IMR-90 (cell line): ENCODE data around the gene LUZP2. TPM values are rescaled to one million over a fixed set of nuclear protein-coding genes. Genes with fewer than 3 reads are reported as not detected.

Experiments
- ATAC-seq: fragments of 200-7000 bp; cut with Tn5 transposase; 2 replicates; pipeline ENCODE4 v1.9.1; 2020; ENCODE audit warnings: low read depth, mild to moderate bottlenecking, moderate library complexity
- Bru-seq: library from RNA; stranded (reverse); fragments of 400-500 nt; gene quantifications from one replicate; lab custom pipeline; 2021; lab: Mats Ljungman, UMichigan
- BruChase-seq, 2 experiments: library from RNA; stranded (reverse); fragments of 400-500 nt; gene quantifications; one replicate each; lab custom pipeline; 2021; lab: Mats Ljungman, UMichigan
- BruUV-seq: library from RNA; stranded (reverse); fragments of 400-500 nt; replicated peaks from 2 replicates; lab custom pipeline; 2021; lab: Mats Ljungman, UMichigan
- CTCF ChIA-PET: fragments of 300-600 bp; formaldehyde crosslinking; extraction: SDS; loops from one replicate; lab custom pipeline; 2021; ENCODE audit warnings: antibody characterized with exemption; lab: Yijun Ruan, JAX
- POLR2A ChIA-PET: fragments of 300-600 bp; sonication (Branson Sonifier 250); formaldehyde crosslinking; loops from one replicate; lab custom pipeline; 2022; ENCODE audit warnings: antibody characterized with exemption; ENCODE audit not compliant: unreplicated experiment; lab: Charles Lee
- DNase-seq: peaks from one replicate; pipeline ENCODE4 v3.0.0; 2013
- H2AFZ ChIP-seq: replicated peaks from 2 replicates; pipeline ENCODE3; 2013; ENCODE audit warnings: low read length, mild to moderate bottlenecking; ENCODE audit not compliant: poor library complexity
- H2AK5ac ChIP-seq: 2 replicates; pipeline ENCODE4 v1.6.1; 2013; ENCODE audit warnings: low read depth, low read length, inconsistent platforms
- H2AK9ac ChIP-seq: replicated peaks from 2 replicates; pipeline ENCODE3; 2013; ENCODE audit warnings: mild to moderate bottlenecking, low read depth, low read length, moderate library complexity; ENCODE audit not compliant: poor library complexity
- H2BK120ac ChIP-seq: 2 replicates; pipeline ENCODE4 v1.6.1; 2013; ENCODE audit warnings: low read depth, low read length, inconsistent platforms
- H2BK15ac ChIP-seq: 3 replicates; pipeline ENCODE4 v1.6.1; 2013; ENCODE audit warnings: low read depth, low read length, inconsistent platforms
- H2BK20ac ChIP-seq: 2 replicates; pipeline ENCODE4 v1.6.1; 2013; ENCODE audit warnings: low read depth, mild to moderate bottlenecking, inconsistent platforms, low read length, moderate library complexity
- H2BK5ac ChIP-seq: 2 replicates; pipeline ENCODE4 v1.6.1; 2013; ENCODE audit warnings: mild to moderate bottlenecking, low read depth, low read length, inconsistent platforms; ENCODE audit not compliant: poor library complexity, severe bottlenecking
- H3K14ac ChIP-seq: replicated peaks from 2 replicates; pipeline ENCODE4 v1.6.1; 2013; ENCODE audit warnings: low read depth, low read length, inconsistent platforms
- H3K18ac ChIP-seq: 2 replicates; pipeline ENCODE4 v1.6.1; 2013; ENCODE audit warnings: low read depth, low read length, control low read depth
- H3K23ac ChIP-seq: 2 replicates; pipeline ENCODE4 v1.6.1; 2013; ENCODE audit warnings: low read depth, low read length, inconsistent platforms
- H3K27ac ChIP-seq: 2 replicates; pipeline ENCODE4 v1.5.1; 2013; ENCODE audit warnings: mild to moderate bottlenecking, control low read depth, low read length; ENCODE audit not compliant: insufficient read depth
- H3K27me3 ChIP-seq: 2 replicates; pipeline ENCODE4 v1.6.1; 2013; ENCODE audit warnings: low read length; ENCODE audit not compliant: control insufficient read depth, insufficient read depth
- H3K36me3 ChIP-seq: 2 replicates; pipeline ENCODE4 v1.6.1; 2013; ENCODE audit warnings: low read length, mixed read lengths; ENCODE audit not compliant: control insufficient read depth, insufficient read depth
- H3K4ac ChIP-seq: 2 replicates; pipeline ENCODE4 v1.6.1; 2013; ENCODE audit warnings: low read depth, low read length, inconsistent platforms
- H3K4me1 ChIP-seq: 2 replicates; pipeline ENCODE4 v1.6.1; 2013; ENCODE audit warnings: low read length, mixed read lengths; ENCODE audit not compliant: control insufficient read depth, insufficient read depth
- H3K4me2 ChIP-seq: 2 replicates; pipeline ENCODE4 v1.6.1; 2013; ENCODE audit warnings: low read depth, mild to moderate bottlenecking, control low read depth, low read length, moderate library complexity
- H3K4me3 ChIP-seq: 2 replicates; pipeline ENCODE4 v1.5.1; 2013; ENCODE audit warnings: low read depth, mild to moderate bottlenecking, control low read depth, low read length, moderate library complexity; ENCODE audit not compliant: insufficient read depth
- H3K56ac ChIP-seq: 2 replicates; pipeline ENCODE4 v1.6.1; 2013; ENCODE audit warnings: low read length, inconsistent platforms; ENCODE audit not compliant: insufficient read depth; ENCODE audit errors: extremely low read depth
- H3K79me1 ChIP-seq, 2 experiments: 2 replicates each; pipeline ENCODE4 v1.6.1; 2013; ENCODE audit warnings: low read length in 2 of 2, inconsistent platforms in 1 of 2, low read depth in 1 of 2
- H3K9ac ChIP-seq: 2 replicates; pipeline ENCODE4 v1.6.1; 2013; ENCODE audit warnings: low read depth, low read length, control low read depth
- H3K9me1 ChIP-seq: 2 replicates; pipeline ENCODE4 v1.6.1; 2013; ENCODE audit warnings: low read length, inconsistent platforms; ENCODE audit not compliant: insufficient read depth
- H3K9me3 ChIP-seq: 2 replicates; pipeline ENCODE4 v1.6.1; 2013; ENCODE audit warnings: low read length; ENCODE audit not compliant: control insufficient read depth, insufficient read depth
- H4K20me1 ChIP-seq: 2 replicates; pipeline ENCODE4 v1.6.1; 2013; ENCODE audit warnings: low read length, inconsistent platforms; ENCODE audit not compliant: insufficient read depth
- H4K5ac ChIP-seq: 2 replicates; pipeline ENCODE4 v1.6.1; 2013; ENCODE audit warnings: mild to moderate bottlenecking, low read depth, low read length, control low read depth
- H4K8ac ChIP-seq, 2 experiments: 2 replicates each; pipeline ENCODE4 v1.6.1; 2013; ENCODE audit warnings: low read depth in 2 of 2, low read length in 2 of 2, control low read depth in 1 of 2, inconsistent platforms in 1 of 2
- H4K91ac ChIP-seq: 2 replicates; pipeline ENCODE4 v1.6.1; 2013; ENCODE audit warnings: low read depth, low read length, inconsistent platforms; ENCODE audit not compliant: insufficient read depth
- BHLHE40 ChIP-seq: fragments of 150-350 bp; IDR thresholded peaks from 2 replicates; pipeline ENCODE4 v1.6.1; 2016; ENCODE audit warnings: mild to moderate bottlenecking, low read depth, low read length
- CHD1 ChIP-seq: IDR thresholded peaks from 2 replicates; pipeline ENCODE4 v1.6.1; 2012; ENCODE audit warnings: low read depth, low read length, improper control_type of control experiment
- FOS ChIP-seq: fragments of 150-350 bp; IDR thresholded peaks from 2 replicates; pipeline ENCODE4 v1.6.1; 2016; ENCODE audit warnings: low read depth, low read length
- MXI1 ChIP-seq: IDR thresholded peaks from 2 replicates; pipeline ENCODE4 v1.6.1; 2012; ENCODE audit warnings: low read depth, mild to moderate bottlenecking, low read length, moderate library complexity, borderline replicate concordance
- POLR2A ChIP-seq: IDR thresholded peaks from 2 replicates; pipeline ENCODE4 v1.6.1; 2012; ENCODE audit warnings: mild to moderate bottlenecking, low read depth, low read length
- RAD21 ChIP-seq: IDR thresholded peaks from 2 replicates; pipeline ENCODE4 v1.6.1; 2012; ENCODE audit warnings: low read length, improper control_type of control experiment
- SMC3 ChIP-seq: fragments of 150-350 bp; IDR thresholded peaks from 2 replicates; pipeline ENCODE4 v1.6.1; 2016; ENCODE audit warnings: low read depth, mild to moderate bottlenecking, antibody characterized with exemption, low read length, moderate library complexity
- WGBS, 2 experiments: methylation state at CpG; one replicate each; pipeline versions ENCODE4 v1.1.5 to v1.1.7; 2013; ENCODE audit warnings: missing lambda C conversion rate in 2 of 2; ENCODE audit not compliant: insufficient read length in 1 of 2; ENCODE audit errors: extremely low coverage in 2 of 2; 5-methylcytosine and 5-hydroxymethylcytosine counted together
- dilution Hi-C: fragments of 300-500 bp; cut with HindIII; formaldehyde crosslinking; loops from one replicate; pipeline ENCODE4 v1.14.3; 2018; ENCODE audit warnings: low sequenced_read_pairs; ENCODE audit not compliant: unreplicated experiment
- in situ Hi-C: fragments of 300-500 bp; cut with MboI; formaldehyde crosslinking; loops from 3 replicates; pipeline ENCODE4 v1.14.3; 2019; ENCODE audit warnings: low sequenced_read_pairs, inconsistent platforms, mixed read lengths
- intact Hi-C: fragments of 100-400 bp; cut with micrococcal nuclease; formaldehyde crosslinking; loops from 2 replicates; pipeline ENCODE4 v1.10.0; 2022
- long read RNA-seq: library from polyadenylated mRNA; unstranded; transcript quantifications from one replicate; pipeline ENCODE4 v2.0.0, GENCODE V29; 2021; ENCODE audit not compliant: unreplicated experiment
- polyA plus RNA-seq, 3 experiments: library from polyadenylated mRNA; depleted of rRNA; stranded (reverse); fragments of >200 nt; gene quantifications; 2 replicates each; pipeline ENCODE4 v1.2.3, GENCODE V29; 2012; ENCODE audit warnings: low replicate concordance in 1 of 3
- total RNA-seq: library from RNA; depleted of rRNA; stranded (reverse); fragments of >200 nt; gene quantifications from 2 replicates; pipeline ENCODE4 v1.2.3, GENCODE V29; 2012; rRNA removed
- TF ChIP-seq, protein P1 (sequence below): fragments of 150-350 bp; IDR thresholded peaks from 2 replicates; pipeline ENCODE4 v1.6.1; 2017; ENCODE audit warnings: mild to moderate bottlenecking, antibody characterized with exemption, low read length, low read depth
- TF ChIP-seq, protein P2 (sequence below): fragments of 150-350 bp; IDR thresholded peaks from 2 replicates; pipeline ENCODE4 v1.6.1; 2016; ENCODE audit warnings: low read depth, mild to moderate bottlenecking, low read length, moderate library complexity, borderline replicate concordance

Gene LUZP2
- total RNA-seq: 2.0 and 2.2 TPM in 2 replicates
- polyA plus RNA-seq (2012; rRNA removed): 0.67 and 0.89 TPM in 2 replicates
- polyA plus RNA-seq (2012; cell fraction: cytosol; rRNA removed): 0.16 and 0.26 TPM in 2 replicates
- 0.08 and 0.33 TPM in 2 replicates for polyA plus RNA-seq (2012; cell fraction: nucleus; rRNA removed; ENCODE audit: low replicate concordance)
- percentile 40 among the genes with signal in this experiment for Bru-seq, nascent RNA
- BruChase-seq, experiment 1, labeled RNA remaining after a 6-hour chase: percentile 37 among the genes with signal in this experiment
- percentile 37 among the genes with signal in this experiment for BruChase-seq, experiment 2, labeled RNA remaining after a 2-hour chase
- long read RNA-seq, full-length matches to known transcripts: 1 of 3 reads
- long read RNA-seq, partial matches to known transcripts: 1 of 3 reads
- long read RNA-seq, other reads (novel, unspliced or antisense): 1 of 3 reads

DNA sequence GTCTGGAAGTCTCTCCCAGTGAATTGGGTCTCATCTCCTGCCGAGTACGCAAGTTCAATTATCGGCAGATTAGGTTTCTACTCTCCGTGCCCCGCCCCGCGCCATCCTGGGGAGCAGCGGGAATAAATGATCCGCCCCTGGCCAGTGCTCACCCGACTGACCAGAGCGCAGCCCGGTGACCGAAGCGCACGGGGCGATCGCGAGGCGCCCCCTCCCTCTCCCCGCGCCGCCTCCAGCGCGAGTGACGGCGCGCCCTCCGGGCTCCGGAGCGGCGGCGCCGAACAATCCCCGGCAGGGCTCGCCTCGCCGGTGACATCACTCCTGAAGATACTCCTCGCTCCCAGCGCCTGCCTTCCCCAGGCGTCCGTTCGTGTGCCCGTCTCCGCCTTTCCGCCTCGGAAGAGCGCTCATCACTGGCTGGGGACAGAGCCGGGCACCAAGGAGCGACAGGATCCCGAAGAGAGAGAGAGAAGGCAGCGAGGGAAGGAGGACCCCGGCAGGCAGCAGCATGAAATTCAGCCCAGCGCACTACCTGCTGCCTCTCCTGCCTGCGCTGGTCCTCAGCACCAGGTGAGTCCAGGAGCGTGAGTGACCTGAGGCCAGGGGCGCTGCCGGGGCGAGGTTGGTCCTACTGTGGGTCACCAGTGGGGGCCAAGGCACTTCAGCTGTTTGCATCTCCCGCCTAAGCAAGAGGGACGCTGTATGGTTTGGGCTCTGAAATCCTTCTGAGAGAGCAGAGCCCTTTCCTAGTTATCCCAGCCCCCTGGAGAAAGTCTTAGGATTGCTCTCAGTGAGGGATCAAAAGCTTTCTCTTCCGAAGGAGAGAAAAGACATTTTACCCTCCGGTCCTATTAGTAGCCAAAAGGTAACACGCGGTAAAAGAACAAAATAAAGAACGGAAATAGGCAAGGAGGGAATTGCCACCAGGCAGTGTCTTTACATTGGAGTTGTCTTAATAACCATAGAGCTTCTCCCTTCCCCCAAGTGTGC, at the start of gene LUZP2:
Gene LUZP2 (plus strand): TSS at position 318 of the 990 bp plus-strand sequence.
- Histone ChIP-seq H4K91ac (peak within 1 kb of the TSS; percentile 8; the same call in 1 of the 2 replicates), H3K9me3 (no peaks in the 10 kb centered on the region), H3K4me2 (peak within 1 kb of the TSS; percentile 91), H3K79me1 (no peaks in the 10 kb centered on the region), H3K27ac (peak within 1 kb of the TSS; percentile 2; the same call in 1 of the 2 replicates), H4K5ac (no peak within 1 kb of the TSS), H3K4ac (peak within 1 kb of the TSS; percentile 72), H2AK5ac (no peak within 1 kb of the TSS), H3K27me3 (no peaks in the 10 kb centered on the region), H2BK15ac (no peak within 1 kb of the TSS), H2BK5ac (no peak within 1 kb of the TSS), H3K36me3 (no peaks in the 10 kb centered on the region), H3K9me1 (no peaks in the 10 kb centered on the region), H3K23ac (peak within 1 kb of the TSS; percentile 77), H4K20me1 (no peaks in the 10 kb centered on the region), H3K14ac (peak within 1 kb of the TSS; percentile 70; the same call in 1 of the 2 replicates), H2BK20ac (peak within 1 kb of the TSS; percentile 75), H3K9ac (peak within 1 kb of the TSS; percentile 69), H3K4me1 (no peaks in the 10 kb centered on the region; the same call in 1 of the 2 replicates), H2AK9ac (peak within 1 kb of the TSS; percentile 73), H2BK120ac (peak within 1 kb of the TSS; percentile 65), H4K8ac (no peak within 1 kb of the TSS; a peak in 1 of 4 replicates), H3K4me3 (peak within 1 kb of the TSS; percentile 61), H3K18ac (no peak within 1 kb of the TSS; the same call in 1 of the 2 replicates), H2AFZ (peak within 1 kb of the TSS; percentile 95), H3K56ac (peak within 1 kb of the TSS; percentile 61; the same call in 1 of the 2 replicates)
- dilution Hi-C loops (no loop called here), in situ Hi-C loops (loop anchor here (10.0 kb wide), 1 partner anchor 952 kb away; no protein-coding TSS in a partner anchor), intact Hi-C loops (loop anchor here (5.0 to 10.0 kb wide), 4 partner anchors 1235 to 1622 kb away; no protein-coding TSS in a partner anchor)
- 4% methylated on average over 10 of the region's 65 CpGs; no CpG with 5 or more reads in 1 of the 2 experiments for WGBS, 2 experiments
- ChIA-PET CTCF (no interaction called here), POLR2A (interaction anchor here (0.7 kb wide), 1 partner anchor 571 kb away, joined by 3 read pairs; no protein-coding TSS in a partner anchor)
- DNase-seq (peak; percentile 51), ATAC-seq (peak; percentile 96)
- no TSS peak for BruUV-seq
- TF ChIP-seq BHLHE40 (0 out of 2 replicates have a peak, but pooled peaks have one; percentile 3), POLR2A (no peak), FOS (no peak), MXI1 (peak; percentile 50; the same call in 1 of the 2 replicates), SMC3 (no peak), CHD1 (no peak), RAD21 (no peak; the same call in 1 of the 2 replicates)
- TF ChIP-seq, protein P1, sequence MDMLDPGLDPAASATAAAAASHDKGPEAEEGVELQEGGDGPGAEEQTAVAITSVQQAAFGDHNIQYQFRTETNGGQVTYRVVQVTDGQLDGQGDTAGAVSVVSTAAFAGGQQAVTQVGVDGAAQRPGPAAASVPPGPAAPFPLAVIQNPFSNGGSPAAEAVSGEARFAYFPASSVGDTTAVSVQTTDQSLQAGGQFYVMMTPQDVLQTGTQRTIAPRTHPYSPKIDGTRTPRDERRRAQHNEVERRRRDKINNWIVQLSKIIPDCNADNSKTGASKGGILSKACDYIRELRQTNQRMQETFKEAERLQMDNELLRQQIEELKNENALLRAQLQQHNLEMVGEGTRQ: no peak; the same call in 1 of the 2 replicates
- TF ChIP-seq, protein P2, sequence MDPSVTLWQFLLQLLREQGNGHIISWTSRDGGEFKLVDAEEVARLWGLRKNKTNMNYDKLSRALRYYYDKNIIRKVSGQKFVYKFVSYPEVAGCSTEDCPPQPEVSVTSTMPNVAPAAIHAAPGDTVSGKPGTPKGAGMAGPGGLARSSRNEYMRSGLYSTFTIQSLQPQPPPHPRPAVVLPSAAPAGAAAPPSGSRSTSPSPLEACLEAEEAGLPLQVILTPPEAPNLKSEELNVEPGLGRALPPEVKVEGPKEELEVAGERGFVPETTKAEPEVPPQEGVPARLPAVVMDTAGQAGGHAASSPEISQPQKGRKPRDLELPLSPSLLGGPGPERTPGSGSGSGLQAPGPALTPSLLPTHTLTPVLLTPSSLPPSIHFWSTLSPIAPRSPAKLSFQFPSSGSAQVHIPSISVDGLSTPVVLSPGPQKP: no peak
